ENCODE results near the gene FKBP1B.
A peak's percentile ranks its signal among the peaks of the same experiment; 100 is the strongest.
"Not testable (repeated sequence)": the region's sequence is repeated elsewhere in the genome, so short reads cannot be mapped to it uniquely, and the experiment has no call there.

The FKBP1B gene

DNA sequence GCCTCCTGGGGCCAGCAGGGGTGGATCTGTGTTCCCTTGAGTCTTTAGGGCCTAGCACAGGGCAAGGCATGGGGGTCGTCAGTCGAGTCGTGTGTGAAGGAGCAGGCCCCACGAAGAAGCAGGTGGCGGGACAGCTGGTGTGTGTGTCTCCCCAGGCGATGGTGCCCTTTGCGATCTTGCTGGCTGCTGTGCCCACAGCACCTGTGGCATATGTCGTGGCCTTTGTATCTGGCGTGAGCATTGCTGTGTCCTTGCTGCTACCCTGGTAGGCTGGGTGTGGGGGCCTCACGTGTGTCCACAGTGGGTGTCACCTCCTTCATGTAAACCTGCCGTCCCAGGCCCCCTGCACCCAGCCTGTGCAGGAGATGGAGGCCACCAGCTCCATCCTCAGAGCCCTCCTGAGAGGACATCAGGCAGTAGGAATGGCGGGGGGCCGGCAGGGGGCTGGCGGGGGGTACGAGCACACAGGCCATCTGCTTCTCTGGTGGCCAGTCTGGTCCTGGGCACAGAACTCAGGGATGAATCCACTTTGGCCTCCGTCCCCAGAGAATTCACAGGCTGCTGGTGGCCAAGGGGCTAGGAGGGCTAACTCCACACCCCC lies 26.5 kb upstream of the FKBP1B start:
- DNase-seq (ENCODE audit: low read depth), result no peak

- DNase-seq (ENCODE audit: low read depth), result no peak
Measured at GRCh38 chr2:24024018-24024417, 25.5 kb upstream of the FKBP1B start.

GRCh38 chr2:24024996-24025663 lies 24.4 kb upstream of the FKBP1B start:
- no peak for DNase-seq (ENCODE audit: low read depth)

DNA sequence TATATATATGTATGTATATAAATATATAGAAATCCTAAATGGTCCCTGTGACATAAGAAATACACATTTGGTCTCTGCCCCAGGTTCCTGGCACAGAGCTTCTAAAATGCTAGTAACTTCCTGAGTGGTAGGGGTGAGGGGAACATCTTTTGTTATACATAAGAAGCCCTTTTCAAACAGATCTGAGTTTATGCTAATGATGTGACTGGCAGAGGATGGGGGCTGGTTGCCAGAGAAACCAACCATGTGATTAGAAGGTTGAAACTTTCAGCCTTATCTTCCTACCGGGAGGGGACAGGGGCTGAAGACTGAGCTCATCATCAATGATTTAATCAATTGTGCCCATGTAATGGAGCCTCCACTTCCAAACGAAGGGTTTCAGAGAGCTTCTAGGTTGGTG lies 23.3 kb upstream of the FKBP1B start:
- no peak for DNase-seq (ENCODE audit: low read depth)

DNA sequence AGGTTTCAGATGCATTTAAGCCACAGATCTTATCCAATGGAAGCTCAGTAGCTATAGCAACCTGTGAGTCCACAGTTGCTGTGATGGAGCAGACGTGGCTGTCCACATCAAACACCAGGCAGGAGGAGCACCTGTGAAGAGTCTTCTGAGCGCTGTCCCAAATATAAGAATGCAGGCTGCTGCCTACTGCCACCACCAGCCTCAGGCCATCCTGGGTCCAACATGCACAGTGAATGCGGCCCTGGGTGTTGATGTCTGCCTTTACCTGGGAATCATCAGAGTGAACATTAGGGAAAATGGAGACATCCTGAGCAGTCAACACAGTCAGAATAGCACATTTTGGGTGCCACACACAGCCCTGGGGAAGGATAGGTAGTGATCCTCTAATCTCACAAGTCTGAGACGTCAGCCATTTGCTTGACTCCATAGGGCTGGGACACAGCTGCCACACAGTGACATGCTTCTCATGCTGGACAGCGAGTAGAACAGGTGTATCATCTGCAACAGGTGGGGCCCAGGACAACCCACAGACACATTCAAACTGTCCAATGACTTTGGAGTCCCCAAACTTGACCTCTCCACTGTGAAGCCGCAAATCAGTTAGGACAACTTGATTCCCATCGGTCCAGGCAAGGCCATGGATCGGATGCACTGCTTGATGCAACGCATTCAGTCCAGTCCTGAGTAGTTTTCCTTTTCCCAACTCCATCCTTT lies 10.6 kb upstream of the FKBP1B start:
- no peak for DNase-seq (ENCODE audit: low read depth)

DNA sequence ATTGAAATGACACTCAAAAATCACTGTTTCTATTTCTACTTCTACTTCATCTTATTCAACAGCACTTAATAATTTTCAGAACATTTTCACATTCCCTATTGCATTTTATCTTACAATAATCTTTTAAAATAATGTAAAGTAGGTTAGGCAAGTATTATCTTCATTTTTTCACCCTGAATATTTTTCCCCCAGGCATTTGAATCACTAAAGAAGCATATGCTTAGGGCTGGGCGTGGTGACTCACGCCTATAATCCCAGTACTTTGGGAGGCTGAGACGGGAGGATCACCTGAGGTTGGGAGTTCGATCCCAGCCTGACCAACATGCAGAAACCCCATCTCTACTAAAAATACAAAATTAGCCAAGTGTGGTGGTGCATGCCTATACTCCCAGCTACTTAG lies 9.0 kb upstream of the FKBP1B start:
- DNase-seq (ENCODE audit: low read depth), result no peak

- DNase-seq (ENCODE audit: low read depth), result not testable (repeated sequence)
Measured at GRCh38 chr2:24043133-24043532, 6.4 kb upstream of the FKBP1B start.

GRCh38 chr2:24045511-24046508 lies 3.7 kb upstream of the FKBP1B start:
- no peak for DNase-seq (ENCODE audit: low read depth)

- DNase-seq (ENCODE audit: low read depth), result no peak
Measured at GRCh38 chr2:24046599-24046929, 3.0 kb upstream of the FKBP1B start.

DNA sequence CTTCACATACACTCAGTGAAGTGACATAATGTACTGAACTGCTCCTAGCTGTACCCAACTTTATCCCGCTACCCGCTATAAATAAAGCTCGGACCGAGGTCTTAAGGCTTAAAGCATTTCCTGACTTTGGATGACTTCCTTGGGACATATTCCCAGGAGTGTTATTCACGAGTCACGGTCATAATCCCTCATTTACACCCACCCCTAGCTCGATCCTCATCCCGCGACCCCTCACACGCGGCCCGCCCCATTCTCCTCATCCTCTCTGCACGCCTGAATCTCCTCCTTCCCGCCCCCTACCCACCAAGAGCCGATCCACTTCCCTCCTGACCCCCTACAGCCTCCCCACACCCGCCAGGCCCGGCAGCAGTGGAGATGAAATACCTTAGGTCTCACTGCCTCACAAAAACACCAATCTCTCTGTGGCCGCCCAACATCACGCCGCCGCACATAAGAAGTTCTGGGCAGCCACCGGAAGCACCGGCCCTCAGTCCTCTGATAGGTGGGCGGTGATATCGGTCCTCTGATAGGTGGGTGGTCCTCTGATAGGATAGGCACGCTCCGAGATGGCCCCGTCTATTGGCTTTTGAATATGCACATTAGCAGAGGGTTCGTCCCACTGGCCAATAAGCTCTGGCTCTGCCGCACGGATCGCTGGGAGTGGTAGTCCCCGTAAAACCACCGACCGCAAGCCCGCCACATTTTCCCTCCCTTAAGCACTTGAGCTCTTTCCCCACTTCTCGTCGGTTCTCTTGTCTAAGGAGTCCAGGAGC lies 2.4 kb upstream of the FKBP1B start, which contains the start of gene WDCP:
Gene WDCP (minus strand): TSS at position 462 of the 773 bp plus-strand sequence. CDS start 7,897 bp downstream, outside the sequence.
- peak; percentile 84 for DNase-seq (ENCODE audit: low read depth)

- DNase-seq (ENCODE audit: low read depth), result no peak
Measured at GRCh38 chr2:24047703-24048033, 1.9 kb upstream of the FKBP1B start.

DNA sequence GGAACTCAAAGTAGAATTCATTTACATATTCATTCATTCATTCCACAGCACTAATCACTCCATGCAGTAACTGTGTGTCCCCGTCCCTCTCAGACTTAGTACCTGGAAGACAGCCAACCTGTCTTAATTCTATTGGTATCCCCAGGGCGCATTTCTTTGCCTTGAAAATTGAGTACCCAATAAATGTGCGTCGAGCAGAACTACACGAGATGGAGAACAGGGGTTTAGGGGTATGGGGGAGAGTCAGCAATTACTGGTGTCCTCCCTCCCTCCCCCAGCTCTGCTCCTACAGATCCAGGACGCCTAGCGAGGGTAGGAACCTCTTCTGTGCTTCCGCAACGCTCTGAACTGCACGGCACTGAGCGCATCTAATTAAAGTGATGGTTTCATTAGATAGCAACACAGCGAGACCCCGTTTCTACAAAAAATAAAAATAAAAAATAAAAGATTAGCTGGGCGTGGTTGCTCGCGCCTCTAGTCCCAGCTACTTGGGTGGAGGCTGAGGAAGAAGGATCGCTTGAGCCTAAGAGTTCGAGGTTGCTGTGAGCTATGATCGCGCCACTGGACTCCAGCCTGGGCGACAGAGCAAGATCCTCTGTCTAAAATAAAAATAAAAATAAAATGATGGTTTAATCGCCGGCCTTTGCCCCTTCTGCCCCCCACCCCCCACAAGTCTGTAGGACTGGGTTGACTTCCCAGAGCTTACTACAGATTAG lies 614 bp upstream of the FKBP1B start:
- no peak for DNase-seq (ENCODE audit: low read depth)

DNA sequence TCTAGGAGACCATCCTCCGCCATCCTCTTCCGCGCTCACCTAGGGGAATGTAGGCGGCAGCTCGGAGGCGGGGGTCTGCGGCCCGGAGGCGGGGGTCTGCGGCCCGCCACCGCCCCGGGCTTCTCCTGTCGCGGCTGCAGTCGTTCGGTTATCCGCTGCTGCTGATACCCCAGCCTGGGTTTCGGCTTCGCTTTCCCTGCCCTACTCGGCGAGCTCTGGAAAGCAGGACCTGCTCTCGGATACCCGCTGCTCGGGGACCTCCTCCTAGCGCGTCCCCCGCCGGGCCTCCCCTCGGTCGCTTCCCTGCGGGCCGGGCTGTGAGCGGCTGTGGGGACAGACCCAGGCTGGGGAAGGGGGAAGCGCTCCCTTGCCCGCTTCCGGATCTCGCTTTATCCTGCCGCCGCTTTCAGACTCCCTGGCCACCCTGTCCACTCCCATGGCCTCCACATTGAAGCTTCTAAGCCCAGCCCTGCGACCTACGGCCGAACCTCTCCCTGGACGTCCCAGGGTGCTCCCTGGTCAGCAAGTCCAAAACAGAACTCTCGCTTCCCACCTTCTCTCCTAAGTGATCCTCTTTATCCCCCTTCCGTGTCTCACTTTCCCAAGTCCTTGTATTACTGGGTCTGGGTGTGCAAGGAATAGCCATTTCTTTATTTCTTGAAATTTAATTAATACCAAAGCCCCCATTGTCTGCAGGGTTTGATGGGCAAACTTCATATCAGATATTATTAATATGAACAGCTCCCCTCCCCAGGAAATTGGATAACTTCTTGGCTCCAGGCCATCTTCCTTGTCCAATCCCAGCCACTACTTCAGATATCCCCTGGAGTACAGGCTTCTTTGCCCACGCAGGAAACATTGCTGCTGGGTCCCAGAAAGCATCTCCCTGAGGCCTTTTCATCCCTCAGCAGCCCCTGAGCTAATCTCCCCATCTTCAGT lies 769 bp downstream of the FKBP1B start:
- DNase-seq (ENCODE audit: low read depth), result no peak

DNA sequence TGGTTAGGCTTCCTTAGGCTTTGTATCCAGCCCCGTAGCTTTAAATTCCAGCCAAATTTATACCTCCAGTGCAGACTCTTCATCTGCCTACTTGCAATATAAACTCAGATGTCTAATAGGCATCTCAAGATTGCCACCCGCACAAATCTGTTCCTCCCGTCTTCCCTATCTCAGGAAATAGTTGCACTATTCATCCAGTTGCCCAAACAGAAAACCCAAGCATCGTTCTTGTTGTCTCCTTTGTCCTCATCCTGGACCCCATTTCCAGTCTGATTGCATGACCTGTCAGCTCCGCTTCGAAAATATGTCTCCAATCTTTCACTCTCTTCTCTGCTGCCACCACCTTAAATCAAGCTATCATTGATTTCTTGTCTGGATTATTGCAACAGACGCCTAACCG lies 2.3 kb downstream of the FKBP1B start:
- DNase-seq (ENCODE audit: low read depth), result no peak

GRCh38 chr2:24052951-24053350 lies 3.4 kb downstream of the FKBP1B start:
- no peak for DNase-seq (ENCODE audit: low read depth)

- no peak for DNase-seq (ENCODE audit: low read depth)
Measured at GRCh38 chr2:24054366-24055010, 4.9 kb downstream of the FKBP1B start.

DNA sequence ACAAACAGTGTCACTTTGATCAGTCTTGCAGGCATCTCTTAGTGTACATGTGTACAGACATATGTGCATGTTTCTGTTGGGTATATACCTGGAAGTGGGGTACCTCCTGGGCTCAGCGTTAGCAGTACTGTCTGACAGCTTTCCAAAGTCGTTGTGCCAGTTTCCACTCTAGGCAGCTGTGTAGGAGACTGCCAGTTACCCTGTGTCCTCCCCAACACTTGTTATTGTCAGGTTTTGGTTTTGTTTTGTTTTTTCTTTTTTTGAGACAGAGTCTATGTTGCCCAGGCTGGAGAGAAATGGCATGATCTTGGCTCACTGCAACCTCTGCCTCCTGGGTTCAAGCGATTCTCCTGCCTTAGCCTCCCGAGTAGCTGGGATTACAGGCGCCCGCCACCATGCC lies 6.2 kb downstream of the FKBP1B start:
- DNase-seq (ENCODE audit: low read depth), result no peak

DNA sequence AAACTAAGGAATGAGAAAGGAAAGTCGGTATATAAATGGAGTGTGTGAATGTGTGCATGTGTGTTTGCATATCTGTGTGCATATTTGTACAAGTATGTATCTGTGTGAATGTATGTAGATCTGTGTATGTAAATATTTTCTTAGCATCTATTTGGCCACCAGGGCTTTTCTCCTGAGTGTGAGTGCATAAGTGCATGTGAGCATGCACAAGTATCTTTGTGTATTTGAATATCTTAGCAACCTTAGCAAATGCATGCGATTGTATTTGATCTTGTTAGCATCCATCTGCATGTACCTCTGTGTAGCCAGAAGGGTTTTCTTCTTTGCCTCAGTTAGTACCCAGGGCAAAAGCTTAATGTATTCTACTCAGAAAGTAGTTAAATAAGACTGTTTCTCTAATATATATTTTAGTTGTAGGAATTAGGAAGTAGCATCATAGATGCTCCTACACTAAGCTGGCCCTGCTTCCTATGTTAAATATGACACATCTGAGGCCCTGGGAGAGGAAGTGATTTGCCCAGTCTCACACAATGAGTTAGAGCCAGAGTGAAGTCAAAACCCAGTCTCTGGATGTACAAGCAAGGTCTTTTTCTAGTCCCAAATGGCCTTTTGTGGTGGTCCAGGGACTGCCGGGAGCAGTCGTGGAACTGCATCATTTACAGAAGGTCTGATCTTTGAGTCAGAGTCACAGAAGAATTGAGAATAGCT lies 9.2 kb downstream of the FKBP1B start:
- no peak for DNase-seq (ENCODE audit: low read depth)

- DNase-seq (ENCODE audit: low read depth), result no peak
Measured at GRCh38 chr2:24065341-24065740, 15.8 kb downstream of the FKBP1B start.
